H1 (cell line): Measurements from ENCODE around the gene RBMX. TPM values are rescaled to one million over a fixed set of nuclear protein-coding genes. Genes with fewer than 3 reads are reported as not detected.

Experiments used
- CTCF ChIA-PET: fragments of 300-600 bp; sonication (Branson Sonifier 250); formaldehyde crosslinking; loops from one replicate; lab custom pipeline; 2021; ENCODE audit not compliant: partially characterized antibody; lab: Charles Lee
- POLR2A ChIA-PET: fragments of 300-600 bp; sonication (Branson Sonifier 250); formaldehyde crosslinking; loops from one replicate; lab custom pipeline; 2021; ENCODE audit warnings: inconsistent platforms; ENCODE audit not compliant: partially characterized antibody; lab: Charles Lee
- DNase-seq, 2 experiments: peaks; one replicate each; pipeline versions ENCODE4 v3.0.0 to v3.0.0-alpha.2; 2010 to 2022; ENCODE audit warnings: low spot score in 2 of 2, low read depth in 1 of 2, mixed read lengths in 1 of 2
- FAIRE-seq: peaks from 2 replicates; lab custom pipeline; 2011; peaks lifted over from hg19 to GRCh38; lab: Jason Lieb, UNC
- H2AFZ ChIP-seq: 2 replicates; pipeline ENCODE4 v1.8.1; 2012; ENCODE audit warnings: low read length, inconsistent platforms
- H2AK5ac ChIP-seq: 2 replicates; pipeline ENCODE4 v1.6.1; 2013; ENCODE audit warnings: low read depth, low read length
- H2BK120ac ChIP-seq: replicated peaks from 2 replicates; pipeline ENCODE3; 2013; ENCODE audit warnings: low read depth, low read length, inconsistent platforms
- H2BK12ac ChIP-seq: 2 replicates; pipeline ENCODE4 v1.6.1; 2013; ENCODE audit warnings: low read depth, low read length
- H2BK15ac ChIP-seq: 2 replicates; pipeline ENCODE4 v1.6.1; 2013; ENCODE audit warnings: low read length
- H2BK20ac ChIP-seq: 2 replicates; pipeline ENCODE4 v1.6.1; 2013; ENCODE audit warnings: low read length
- H2BK5ac ChIP-seq: 2 replicates; pipeline ENCODE4 v1.6.1; 2013; ENCODE audit warnings: low read depth, low read length
- H3K14ac ChIP-seq: 2 replicates; pipeline ENCODE4 v1.6.1; 2013; ENCODE audit warnings: inconsistent platforms; ENCODE audit not compliant: insufficient read length
- H3K18ac ChIP-seq: 2 replicates; pipeline ENCODE4 v1.6.1; 2013; ENCODE audit warnings: low read length; ENCODE audit errors: extremely low read depth
- H3K23ac ChIP-seq: 2 replicates; pipeline ENCODE4 v1.6.1; 2013; ENCODE audit warnings: inconsistent platforms; ENCODE audit not compliant: insufficient read length
- H3K23me2 ChIP-seq: 2 replicates; pipeline ENCODE4 v1.6.1; 2013; ENCODE audit warnings: low read depth, low read length
- H3K27ac ChIP-seq: 2 replicates; pipeline ENCODE4 v1.6.1; 2011; ENCODE audit warnings: low read depth, low read length, inconsistent platforms
- H3K27me3 ChIP-seq, 4 experiments: replicated peaks in 1 of 4; 1 replicate in 1 of 4; 2 replicates in 3 of 4; pipeline versions ENCODE4 v1.6.1 to v1.8.1; 2011 to 2013; ENCODE audit warnings: low read length in 3 of 4, mild to moderate bottlenecking in 3 of 4, inconsistent platforms in 2 of 4, mixed read lengths in 2 of 4, moderate library complexity in 1 of 4; ENCODE audit not compliant: control insufficient read depth in 3 of 4, insufficient read depth in 3 of 4; ENCODE audit errors: extremely low read depth in 1 of 4
- H3K36me3 ChIP-seq, 4 experiments: 2 replicates each; pipeline versions ENCODE4 v1.6.1 to v1.8.1; 2011 to 2013; ENCODE audit warnings: mild to moderate bottlenecking in 4 of 4, low read length in 3 of 4, moderate library complexity in 2 of 4, control low read depth in 1 of 4, inconsistent platforms in 1 of 4; ENCODE audit not compliant: insufficient read depth in 4 of 4, control insufficient read depth in 2 of 4
- H3K4ac ChIP-seq: replicated peaks from 2 replicates; pipeline ENCODE3; 2013; ENCODE audit warnings: low read length, low read depth, mixed read lengths, inconsistent platforms; ENCODE audit not compliant: insufficient read length
- H3K4me1 ChIP-seq, 4 experiments: replicated peaks in 1 of 4; 1 replicate in 1 of 4; 2 replicates in 3 of 4; pipeline versions ENCODE4 v1.6.1 to v1.8.1; 2011 to 2013; ENCODE audit warnings: low read length in 3 of 4, inconsistent platforms in 2 of 4, mixed read lengths in 1 of 4; ENCODE audit not compliant: insufficient read depth in 4 of 4, control insufficient read depth in 3 of 4
- H3K4me2 ChIP-seq, 2 experiments: 2 replicates each; pipeline versions ENCODE4 v1.6.1 to v1.8.1; 2011 to 2013; ENCODE audit warnings: low read depth in 2 of 2, low read length in 2 of 2, control low read depth in 1 of 2, inconsistent platforms in 1 of 2, mild to moderate bottlenecking in 1 of 2; ENCODE audit not compliant: insufficient read depth in 1 of 2
- H3K4me3 ChIP-seq, 4 experiments: fragments of 200-600, 300-600 bp in 1 of 4; sonication (generic), shearing (Covaris generic), sonication (Bioruptor Twin) in 1 of 4; 2 replicates each; pipeline versions ENCODE4 v1.5.1 to v1.8.1; 2011 to 2016; ENCODE audit warnings: low read length in 4 of 4, low read depth in 3 of 4, control low read depth in 2 of 4, inconsistent platforms in 2 of 4, mild to moderate bottlenecking in 2 of 4, mixed read lengths in 1 of 4, moderate library complexity in 1 of 4; ENCODE audit not compliant: insufficient read depth in 2 of 4; ENCODE audit errors: extremely low read depth in 1 of 4
- H3K56ac ChIP-seq: replicated peaks from 2 replicates; pipeline ENCODE3; 2013; ENCODE audit warnings: low read depth, mild to moderate bottlenecking, mixed read lengths, low read length, inconsistent platforms; ENCODE audit not compliant: insufficient read length
- H3K79me1 ChIP-seq: 2 replicates; pipeline ENCODE4 v1.6.1; 2013; ENCODE audit warnings: low read depth, low read length, control low read depth
- H3K79me2 ChIP-seq, 2 experiments: 2 replicates each; pipeline versions ENCODE4 v1.6.1 to v1.8.1; 2012 to 2013; ENCODE audit warnings: low read length in 2 of 2, mild to moderate bottlenecking in 2 of 2, inconsistent platforms in 1 of 2; ENCODE audit not compliant: insufficient read depth in 2 of 2, control insufficient read depth in 1 of 2
- H3K9ac ChIP-seq, 4 experiments: replicated peaks in 1 of 4; 1 replicate in 1 of 4; 2 replicates in 3 of 4; pipeline versions ENCODE4 v1.6.1 to v1.8.1; 2011 to 2013; ENCODE audit warnings: low read depth in 3 of 4, low read length in 3 of 4, control low read depth in 2 of 4, mild to moderate bottlenecking in 2 of 4, moderate library complexity in 2 of 4, inconsistent platforms in 1 of 4; ENCODE audit errors: extremely low read depth in 1 of 4
- H3K9me3 ChIP-seq, 2 experiments: 2 replicates each; pipeline versions ENCODE4 v1.6.1 to v1.8.1; 2012 to 2013; ENCODE audit warnings: mild to moderate bottlenecking in 2 of 2, moderate library complexity in 2 of 2, control low read depth in 1 of 2, inconsistent platforms in 1 of 2, low read depth in 1 of 2, low read length in 1 of 2, mixed read lengths in 1 of 2; ENCODE audit not compliant: insufficient read depth in 2 of 2
- H4K20me1 ChIP-seq, 2 experiments: replicated peaks in 1 of 2; 2 replicates each; pipeline versions ENCODE3 to v1.8.1; 2011 to 2013; ENCODE audit warnings: inconsistent platforms in 2 of 2, low read length in 2 of 2, mild to moderate bottlenecking in 1 of 2; ENCODE audit not compliant: insufficient read depth in 2 of 2, control insufficient read depth in 1 of 2
- H4K5ac ChIP-seq: 2 replicates; pipeline ENCODE4 v1.6.1; 2013; ENCODE audit warnings: low read length, low read depth, mixed read lengths, inconsistent platforms; ENCODE audit not compliant: insufficient read length
- H4K8ac ChIP-seq: 2 replicates; pipeline ENCODE4 v1.8.0; 2013; ENCODE audit warnings: mild to moderate bottlenecking, moderate library complexity, low read length, inconsistent platforms; ENCODE audit not compliant: insufficient read depth; ENCODE audit errors: extremely low read depth
- H4K91ac ChIP-seq: replicated peaks from 2 replicates; pipeline ENCODE3; 2013; ENCODE audit warnings: low read length, mixed read lengths, inconsistent platforms; ENCODE audit not compliant: insufficient read length
- CHD1 ChIP-seq: IDR thresholded peaks from 2 replicates; pipeline ENCODE4 v1.6.1; 2012; ENCODE audit warnings: low read depth, low read length, improper control_type of control experiment
- GTF2F1 ChIP-seq: IDR thresholded peaks from 2 replicates; pipeline ENCODE4 v1.6.1; 2012; ENCODE audit warnings: low read depth, low read length, improper control_type of control experiment, borderline replicate concordance
- KDM4A ChIP-seq: IDR thresholded peaks from one replicate; pipeline ENCODE4 v1.7.1; 2012; ENCODE audit warnings: low read depth, mild to moderate bottlenecking, moderate library complexity, low read length, inconsistent platforms; ENCODE audit not compliant: severe bottlenecking
- SAP30 ChIP-seq: fragments of 300-600 bp; sonication (generic); IDR thresholded peaks from 2 replicates; pipeline ENCODE4 v1.7.1; 2012; ENCODE audit warnings: low read length, moderate library complexity, mild to moderate bottlenecking, inconsistent platforms; ENCODE audit not compliant: insufficient read depth, insufficient replicate concordance
- SIN3A ChIP-seq, 2 experiments: IDR thresholded peaks in 1 of 2; conservative IDR thresholded peaks in 1 of 2; 2 replicates each; pipeline ENCODE4 v1.6.1; 2011 to 2012; ENCODE audit warnings: low read length in 2 of 2, improper control_type of control experiment in 1 of 2, low read depth in 1 of 2, mild to moderate bottlenecking in 1 of 2
- SP1 ChIP-seq: IDR thresholded peaks from 2 replicates; pipeline ENCODE4 v1.6.1; 2011; ENCODE audit warnings: low read depth, low read length
- TAF1 ChIP-seq: IDR thresholded peaks from 2 replicates; pipeline ENCODE4 v1.6.1; 2011; ENCODE audit warnings: mild to moderate bottlenecking, low read depth, low read length
- WGBS, 2 experiments: shearing (Covaris generic) in 1 of 2; methylation state at CpG; one replicate each; pipeline versions ENCODE4 v1.1.6 to v1.1.7; 2013 to 2015; ENCODE audit warnings: low lambda C conversion rate in 2 of 2, mixed read lengths in 2 of 2, inconsistent platforms in 1 of 2, low coverage in 1 of 2, missing lambda C conversion rate in 1 of 2; ENCODE audit not compliant: insufficient replicate concordance in 2 of 2, insufficient coverage in 1 of 2, insufficient read length in 1 of 2; ENCODE audit errors: extremely low coverage in 1 of 2, missing lambda C conversion rate in 1 of 2; 5-methylcytosine and 5-hydroxymethylcytosine counted together
- polyA plus RNA-seq, 7 experiments: library from polyadenylated mRNA; depleted of rRNA in 3 of 7; stranded (reverse) in 5 of 7; unstranded in 2 of 7; fragments of >200 nt in 5 of 7; fragments of 200-250 nt in 2 of 7; gene quantifications; 1 replicate in 5 of 7; 2 replicates in 1 of 7; 4 replicates in 1 of 7; pipeline versions ENCODE4 v1.2.1 to v1.2.3, GENCODE V29; 2011 to 2013; ENCODE audit warnings: missing spikeins in 2 of 7, mixed read lengths in 2 of 7
- total RNA-seq: library from RNA; stranded (reverse); fragmentation: NEBNext Ultra II Directional; extraction: Animal tissue kit (Norgen Biotek cat#: 25700); gene quantifications from 2 replicates; pipeline ENCODE4 v1.2.1, GENCODE V29; 2021
- TF ChIP-seq, protein P1 (sequence below): IDR thresholded peaks from 2 replicates; pipeline ENCODE4 v1.6.1; 2012; ENCODE audit warnings: inconsistent platforms
- TF ChIP-seq, protein P2 (sequence below): IDR thresholded peaks from 2 replicates; pipeline ENCODE4 v1.6.1; 2011; ENCODE audit warnings: low read length, improper control_type of control experiment

RBMX gene
- total and polyA plus RNA-seq, 2 of the 8 experiments (the other 6 are each of a cell fraction or from before 2014, with no cell fraction given): 213 to 476 TPM

DNA sequence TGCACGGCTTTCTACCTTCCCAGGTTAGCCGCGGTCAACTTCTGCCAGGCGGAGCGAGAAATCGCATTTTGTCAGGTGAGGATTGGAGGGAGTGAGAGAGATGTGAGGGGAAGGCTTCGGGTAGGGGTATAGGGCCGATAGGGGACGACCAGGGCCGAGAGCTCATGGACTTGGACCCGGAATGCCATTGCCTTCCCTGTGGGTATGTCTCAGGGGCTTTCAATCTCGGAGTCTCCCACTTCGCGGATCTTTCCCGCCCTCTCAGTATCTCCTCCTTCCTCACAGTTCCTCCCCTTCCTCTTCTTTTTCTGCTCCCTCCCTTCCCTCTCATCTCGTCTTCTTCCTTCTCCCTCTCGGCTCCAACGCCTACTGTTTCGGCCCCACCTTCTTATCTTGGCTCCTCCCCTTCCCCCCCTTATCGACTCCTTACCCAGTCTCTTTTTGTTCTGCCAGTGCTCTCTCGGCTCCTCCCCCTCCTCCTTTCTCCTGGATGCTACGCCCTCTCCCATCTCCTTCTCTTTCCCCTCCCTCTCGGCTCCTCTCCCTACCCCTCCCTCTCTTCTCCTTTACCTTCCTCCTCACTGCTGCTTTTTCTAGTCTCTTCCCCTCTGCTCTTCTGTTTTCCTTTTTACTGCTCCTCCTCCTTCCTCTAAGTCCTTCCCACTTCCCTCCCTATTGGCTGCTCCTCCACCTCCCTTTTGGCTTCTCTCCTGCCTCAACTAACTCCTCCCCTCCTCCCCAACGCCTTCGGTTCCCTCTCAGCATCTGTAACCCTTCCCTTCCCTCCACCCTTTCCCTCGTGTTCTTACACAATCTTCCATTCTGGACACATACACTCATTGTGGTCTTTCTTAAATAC, 29.4 kb upstream of the RBMX start:
- Histone ChIP-seq H2AFZ (peak overlapping the region; percentile 94; the same call in 1 of the 2 replicates), H3K79me2 (no peaks in the 10 kb centered on the region), H3K27me3 (no peaks in the 10 kb centered on the region), H3K4me3 (peak overlapping the region; percentile 79 to 95 (median 89)), H3K9me3 (no peaks in the 10 kb centered on the region), H3K56ac (peak overlapping the region; percentile 3), H4K91ac (peak overlapping the region; percentile 72), H2BK120ac (no peak overlapping the region), H3K4me2 (peak overlapping the region; percentile 72 to 83), H2BK5ac (peak overlapping the region; percentile 73; the same call in 1 of the 2 replicates), H3K27ac (no peak overlapping the region; the same call in 1 of the 2 replicates), H3K36me3 (no peaks in the 10 kb centered on the region), H3K79me1 (no peaks in the 10 kb centered on the region), H3K18ac (peak overlapping the region; percentile 32; the same call in 1 of the 2 replicates), H3K4me1 (no peaks in the 10 kb centered on the region; a peak in 1 of 7 replicates), H3K9ac (peak overlapping the region in 2 of 4 experiments; percentile 58 to 77; a peak in 5 of 7 replicates), H3K4ac (no peak overlapping the region), H2BK12ac (no peak overlapping the region), H4K8ac (peak overlapping the region; percentile 39), H3K23me2 (peaks cover 3% of the 10 kb centered on the region; the same call in 1 of the 2 replicates), H2BK15ac (peak overlapping the region; percentile 92; the same call in 1 of the 2 replicates), H3K23ac (no peak overlapping the region), H4K20me1 (no peaks in the 10 kb centered on the region), H2BK20ac (no peak overlapping the region), H2AK5ac (no peak overlapping the region), H4K5ac (no peak overlapping the region), H3K14ac (no peak overlapping the region)
- ChIA-PET CTCF (no interaction called here), POLR2A (interaction anchor here (1.4 to 4.6 kb wide), 5 partner anchors 11 to 42 kb away, joined by 3 to 46 read pairs (median 5); partner anchors contain the start of gene RBMX)
- WGBS, 2 experiments: 3% methylated on average over 18 of the region's 26 CpGs; no CpG with 5 or more reads in 1 of the 2 experiments
- DNase-seq (peak; percentile 65 to 72), FAIRE-seq (peak; percentile 98)
- TF ChIP-seq TAF1 (peak; percentile 14; the same call in 1 of the 2 replicates), CHD1 (no peak), SIN3A (conservative IDR thresholded peaks at IDR 0.05 in 1 of 2, IDR thresholded peaks at IDR 0.05 in 1 of 2; ENCODE audit: low read depth in 1 of 2, low read length in 2 of 2) (peak in 1 of 2 experiments; percentile 60; a peak in 2 of 4 replicates), KDM4A (peak; percentile 28), GTF2F1 (no peak), SAP30 (peak; percentile 30), SP1 (0 out of 2 replicates have a peak, but pooled peaks have one; percentile 15)
- TF ChIP-seq, protein P1, sequence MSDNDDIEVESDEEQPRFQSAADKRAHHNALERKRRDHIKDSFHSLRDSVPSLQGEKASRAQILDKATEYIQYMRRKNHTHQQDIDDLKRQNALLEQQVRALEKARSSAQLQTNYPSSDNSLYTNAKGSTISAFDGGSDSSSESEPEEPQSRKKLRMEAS: 0 out of 2 replicates have a peak, but pooled peaks have one; percentile 16
- TF ChIP-seq, protein P2, sequence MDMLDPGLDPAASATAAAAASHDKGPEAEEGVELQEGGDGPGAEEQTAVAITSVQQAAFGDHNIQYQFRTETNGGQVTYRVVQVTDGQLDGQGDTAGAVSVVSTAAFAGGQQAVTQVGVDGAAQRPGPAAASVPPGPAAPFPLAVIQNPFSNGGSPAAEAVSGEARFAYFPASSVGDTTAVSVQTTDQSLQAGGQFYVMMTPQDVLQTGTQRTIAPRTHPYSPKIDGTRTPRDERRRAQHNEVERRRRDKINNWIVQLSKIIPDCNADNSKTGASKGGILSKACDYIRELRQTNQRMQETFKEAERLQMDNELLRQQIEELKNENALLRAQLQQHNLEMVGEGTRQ: no peak
